ENCODE results near the gene UPK1A. TPM values are rescaled to one million over a fixed set of nuclear protein-coding genes. Genes with fewer than 3 reads are reported as not detected.

UPK1A gene
- total RNA-seq, result not detected in 2 replicates
- long read RNA-seq, result 0 reads

GRCh38 chr19:35666251-35666913 lies at the start of gene UPK1A:
Gene UPK1A (plus strand): TSS chr19:35666517. CDS start chr19:35666813, 296 bp downstream.
- no peak within 1 kb of the TSS for H3K27ac Mint-ChIP-seq (ENCODE audit: unreplicated experiment)

DNA sequence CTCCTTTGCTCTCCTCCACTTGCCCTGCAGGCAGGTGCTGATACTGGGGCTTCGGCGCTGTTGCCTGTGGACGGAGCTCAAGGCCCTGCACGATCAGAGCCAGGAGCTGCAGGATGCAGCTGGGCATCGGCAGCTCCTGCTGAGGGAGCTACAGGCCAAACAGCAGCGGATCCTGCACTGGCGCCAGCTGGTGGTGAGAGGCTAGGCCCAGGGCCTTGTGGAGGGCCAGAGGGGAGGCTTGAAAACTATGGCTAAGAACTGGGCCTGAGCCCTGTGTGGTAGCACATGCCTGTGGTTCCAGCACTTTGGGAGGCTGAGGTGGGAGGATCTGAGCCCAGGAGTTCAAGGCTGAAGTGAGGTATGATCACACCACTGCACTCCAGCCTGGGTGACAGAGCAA lies 47.5 kb upstream of the UPK1A start:
- Mint-ChIP-seq H3K9me3 (ENCODE audit: unreplicated experiment) (no peaks in the 10 kb centered on the region), H3K4me3 (ENCODE audit: unreplicated experiment) (no peak overlapping the region), H3K27me3 (ENCODE audit: unreplicated experiment) (no peaks in the 10 kb centered on the region), H3K27ac (ENCODE audit: unreplicated experiment) (no peak overlapping the region), H3K4me1 (ENCODE audit: unreplicated experiment) (no peaks in the 10 kb centered on the region), H3K36me3 (ENCODE audit: unreplicated experiment) (peaks cover 6% of the 10 kb centered on the region)
- DNase-seq (ENCODE audit: extremely low spot score, unreplicated experiment), result no peak
- no peak for TF ChIP-seq CTCF (IDR thresholded peaks at IDR 0.05)

More at GRCh38 chr19:35666251-35666913, at the start of gene UPK1A:
- H3K9me3 Mint-ChIP-seq (ENCODE audit: unreplicated experiment), result no peaks in the 10 kb centered on the region
- no peaks in the 10 kb centered on the region for H3K4me1 Mint-ChIP-seq (ENCODE audit: unreplicated experiment)
- TF ChIP-seq CTCF (IDR thresholded peaks at IDR 0.05), result no peak
- H3K27me3 Mint-ChIP-seq (ENCODE audit: unreplicated experiment), result peaks cover 11% of the 10 kb centered on the region
- H3K4me3 Mint-ChIP-seq (ENCODE audit: unreplicated experiment), result no peak within 1 kb of the TSS
- no peak for DNase-seq (ENCODE audit: extremely low spot score, unreplicated experiment)
- peaks cover 11% of the 10 kb centered on the region for H3K36me3 Mint-ChIP-seq (ENCODE audit: unreplicated experiment)

GRCh38 chr19:35619290-35619923 lies 46.9 kb upstream of the UPK1A start:
- Mint-ChIP-seq H3K27me3 (ENCODE audit: unreplicated experiment) (no peaks in the 10 kb centered on the region), H3K4me1 (ENCODE audit: unreplicated experiment) (no peaks in the 10 kb centered on the region), H3K4me3 (ENCODE audit: unreplicated experiment) (no peak overlapping the region), H3K36me3 (ENCODE audit: unreplicated experiment) (peaks cover 6% of the 10 kb centered on the region), H3K9me3 (ENCODE audit: unreplicated experiment) (no peaks in the 10 kb centered on the region), H3K27ac (ENCODE audit: unreplicated experiment) (no peak overlapping the region)
- DNase-seq (ENCODE audit: extremely low spot score, unreplicated experiment), result no peak
- no peak for TF ChIP-seq CTCF (IDR thresholded peaks at IDR 0.05)

DNA sequence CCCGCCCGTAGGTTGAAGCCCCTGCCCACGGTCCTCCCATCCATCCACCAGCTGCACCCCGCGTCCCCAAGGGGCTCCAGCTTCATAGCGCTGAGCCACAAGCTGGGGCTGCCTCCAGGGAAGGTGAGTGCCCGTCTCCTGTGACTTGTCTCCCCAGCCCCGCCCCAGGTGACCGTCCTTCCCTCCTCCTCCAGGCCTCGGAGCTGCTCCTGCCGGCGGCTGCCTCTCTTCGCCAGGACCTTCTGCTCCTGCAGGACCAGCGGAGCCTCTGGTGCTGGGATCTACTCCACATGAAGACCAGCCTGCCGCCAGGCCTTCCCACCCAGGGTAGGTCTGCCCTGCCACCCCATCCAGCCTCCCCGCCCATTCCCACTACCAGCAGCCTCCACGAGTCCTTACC lies 46.3 kb upstream of the UPK1A start:
- Mint-ChIP-seq H3K4me3 (ENCODE audit: unreplicated experiment) (no peak overlapping the region), H3K27me3 (ENCODE audit: unreplicated experiment) (no peaks in the 10 kb centered on the region), H3K27ac (ENCODE audit: unreplicated experiment) (no peak overlapping the region), H3K4me1 (ENCODE audit: unreplicated experiment) (no peaks in the 10 kb centered on the region), H3K36me3 (ENCODE audit: unreplicated experiment) (peaks cover 6% of the 10 kb centered on the region), H3K9me3 (ENCODE audit: unreplicated experiment) (no peaks in the 10 kb centered on the region)
- TF ChIP-seq CTCF (IDR thresholded peaks at IDR 0.05), result no peak
- no peak for DNase-seq (ENCODE audit: extremely low spot score, unreplicated experiment)

DNA sequence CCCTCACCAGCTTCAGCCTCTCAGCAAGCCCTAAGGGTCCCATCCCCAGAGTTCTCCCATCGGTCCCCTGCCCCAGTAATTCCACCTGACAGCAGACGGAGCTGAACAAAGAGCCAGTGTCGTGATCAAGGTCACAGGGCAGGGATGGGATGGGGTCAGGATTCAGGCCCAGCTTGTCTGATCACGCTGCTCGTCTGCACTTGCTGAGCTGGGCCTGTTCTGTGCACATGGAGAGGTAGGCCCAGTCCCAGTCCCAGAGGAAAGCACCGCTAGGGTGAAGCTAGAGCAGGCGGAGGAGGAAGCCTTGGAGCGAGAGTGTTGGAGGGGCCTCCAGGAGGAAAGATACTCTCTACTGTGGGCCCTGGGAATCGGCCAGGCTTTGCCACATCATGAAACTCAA lies 44.6 kb upstream of the UPK1A start:
- no peak overlapping the region for H3K4me3 Mint-ChIP-seq (ENCODE audit: unreplicated experiment)
- H3K9me3 Mint-ChIP-seq (ENCODE audit: unreplicated experiment), result no peaks in the 10 kb centered on the region
- TF ChIP-seq CTCF (IDR thresholded peaks at IDR 0.05), result no peak
- no peaks in the 10 kb centered on the region for H3K27me3 Mint-ChIP-seq (ENCODE audit: unreplicated experiment)
- peaks cover 3% of the 10 kb centered on the region for H3K36me3 Mint-ChIP-seq (ENCODE audit: unreplicated experiment)
- peaks cover 1% of the 10 kb centered on the region for H3K4me1 Mint-ChIP-seq (ENCODE audit: unreplicated experiment)
- H3K27ac Mint-ChIP-seq (ENCODE audit: unreplicated experiment), result no peak overlapping the region
- DNase-seq (ENCODE audit: extremely low spot score, unreplicated experiment), result no peak

All from osteocyte (in vitro differentiated cells).